ENCODE results near the gene PATZ1.

- TF ChIP-seq CTCF (IDR thresholded peaks at IDR 0.05; ENCODE audit: borderline replicate concordance, extremely low read depth, low read length, poor library complexity, severe bottlenecking) (no peak), EZH2 (IDR thresholded peaks at IDR 0.05; ENCODE audit: borderline replicate concordance, low read depth, low read length, severe bottlenecking) (no peak)
Observed at GRCh38 chr22:31340360-31340759, 5.8 kb downstream of the PATZ1 start.

All from DND-41 (cell line).